ENCODE results near the gene SOX10. TPM values are rescaled to one million over a fixed set of nuclear protein-coding genes. Genes with fewer than 3 reads are reported as not detected.
A peak's percentile ranks its signal among the peaks of the same experiment; 100 is the strongest.

Gene SOX10
- total and polyA plus RNA-seq, 2 of the 13 experiments (the other 11 are each of a cell fraction or from before 2014, with no cell fraction given): not detected

GRCh38 chr22:37982151-37982785, 2.1 kb downstream of the SOX10 start:
- FAIRE-seq (no peak), ATAC-seq (peak; percentile 20), DNase-seq (ENCODE audit: low spot score) (no peak)
- H3K27me3 ChIP-seq (ENCODE audit: control insufficient read depth in 1 of 2, insufficient read depth in 2 of 2, low read length in 2 of 2): no peaks in the 10 kb centered on the region
- H3K36me3 ChIP-seq (replicated peaks in 1 of 2; ENCODE audit: control insufficient read depth in 1 of 2, insufficient read depth in 2 of 2, low read length in 2 of 2): no peaks in the 10 kb centered on the region
- H3K79me2 ChIP-seq (ENCODE audit: insufficient read depth, low read length): no peaks in the 10 kb centered on the region
- peak overlapping the region; percentile 63 for H3K4me2 ChIP-seq (ENCODE audit: low read depth, low read length)
- peak overlapping the region; percentile 34 for H3K27ac ChIP-seq (ENCODE audit: extremely low read length, insufficient read depth, low read length)
- peak; percentile 41; the same call in 1 of the 2 replicates for TF ChIP-seq CEBPB (IDR thresholded peaks at IDR 0.05; ENCODE audit: borderline replicate concordance, low read depth, low read length)
- no peak for TF ChIP-seq PAX8 (CRISPR knock-in tag; IDR thresholded peaks at IDR 0.05; ENCODE audit: borderline replicate concordance)
- BruUV-seq (replicated peaks): no TSS peak
- no peak overlapping the region for H2AFZ ChIP-seq (ENCODE audit: low read length)
- ChIA-PET POLR2A (interaction anchor here (1.0 to 1.6 kb wide), 3 partner anchors 12 to 138 kb away, joined by 3 to 4 read pairs (median 3); partner anchors contain the start of genes ANKRD54, C22orf23 and POLR2F), CTCF (ENCODE audit: low intra/inter-chr PET ratio, low total read pairs) (no interaction called here)
- intact Hi-C loops (cut with micrococcal nuclease; ENCODE audit: unreplicated experiment): no loop called here
- no peaks in the 10 kb centered on the region for H4K20me1 ChIP-seq (ENCODE audit: insufficient read depth, low read length)
- 37% methylated on average over 8 of the region's 8 CpGs for WGBS (ENCODE audit: low lambda C conversion rate)
- in situ Hi-C loops (cut with HindIII; ENCODE audit: extremely low pct_ligation_motif_present, low pct_unique_long_range_greater_than_20kb): no loop called here
- H3K4me1 ChIP-seq (ENCODE audit: insufficient read depth, low read length): peaks cover 39% of the 10 kb centered on the region
- H3K4me3 ChIP-seq (replicated peaks in 1 of 3; ENCODE audit: insufficient read depth in 1 of 3, low read depth in 2 of 3, low read length in 3 of 3): peak overlapping the region in 1 of 3 experiments; percentile 17; a peak in 1 of 6 replicates
- H3K9me3 ChIP-seq (ENCODE audit: low read length): no peaks in the 10 kb centered on the region
- no peak overlapping the region for H3K9ac ChIP-seq (ENCODE audit: insufficient read depth, low read depth, low read length)

GRCh38 chr22:37981282-37982011, 2.9 kb downstream of the SOX10 start:
- Histone ChIP-seq H3K4me2 (ENCODE audit: low read depth, low read length) (peak overlapping the region; percentile 63), H3K9ac (ENCODE audit: insufficient read depth, low read depth, low read length) (no peak overlapping the region), H3K79me2 (ENCODE audit: insufficient read depth, low read length) (no peaks in the 10 kb centered on the region), H3K36me3 (replicated peaks in 1 of 2; ENCODE audit: control insufficient read depth in 1 of 2, insufficient read depth in 2 of 2, low read length in 2 of 2) (no peaks in the 10 kb centered on the region), H3K4me3 (replicated peaks in 1 of 3; ENCODE audit: insufficient read depth in 1 of 3, low read depth in 2 of 3, low read length in 3 of 3) (peak overlapping the region in 1 of 3 experiments; percentile 17; a peak in 1 of 6 replicates), H3K27me3 (ENCODE audit: control insufficient read depth in 1 of 2, insufficient read depth in 2 of 2, low read length in 2 of 2) (no peaks in the 10 kb centered on the region), H4K20me1 (ENCODE audit: insufficient read depth, low read length) (no peaks in the 10 kb centered on the region), H3K9me3 (ENCODE audit: low read length) (no peaks in the 10 kb centered on the region), H2AFZ (ENCODE audit: low read length) (no peak overlapping the region), H3K27ac (ENCODE audit: extremely low read length, insufficient read depth, low read length) (peak overlapping the region; percentile 34), H3K4me1 (ENCODE audit: insufficient read depth, low read length) (peaks cover 39% of the 10 kb centered on the region)
- intact Hi-C loops (cut with micrococcal nuclease; ENCODE audit: unreplicated experiment) (no loop called here), in situ Hi-C loops (cut with HindIII; ENCODE audit: extremely low pct_ligation_motif_present, low pct_unique_long_range_greater_than_20kb) (no loop called here)
- 17% methylated on average over 3 of the region's 6 CpGs for WGBS (ENCODE audit: low lambda C conversion rate)
- DNase-seq (ENCODE audit: low spot score): peak; percentile 53
- POLR2A ChIA-PET: interaction anchor here (1.0 to 1.6 kb wide), 3 partner anchors 11 to 137 kb away, joined by 3 to 4 read pairs (median 3); partner anchors contain the start of genes ANKRD54, C22orf23 and POLR2F
- CTCF ChIA-PET (ENCODE audit: low intra/inter-chr PET ratio, low total read pairs): no interaction called here
- no TSS peak for BruUV-seq (replicated peaks)
- peak; percentile 78 for FAIRE-seq
- ATAC-seq: peak; percentile 83
- no peak for TF ChIP-seq SKIL (CRISPR knock-in tag; IDR thresholded peaks at IDR 0.05; ENCODE audit: borderline replicate concordance)
- TF ChIP-seq ZNF232 (CRISPR knock-in tag; IDR thresholded peaks at IDR 0.05; ENCODE audit: borderline replicate concordance): no peak
- no peak for TF ChIP-seq SNAPC5 (CRISPR knock-in tag; IDR thresholded peaks at IDR 0.05; ENCODE audit: borderline replicate concordance)
- TF ChIP-seq MTA1 (CRISPR knock-in tag; IDR thresholded peaks at IDR 0.05; ENCODE audit: borderline replicate concordance): peak; percentile 32; the same call in 1 of the 2 replicates
- TF ChIP-seq ZNF282 (IDR thresholded peaks at IDR 0.05; ENCODE audit: partially characterized antibody): no peak
- TF ChIP-seq MAFF (IDR thresholded peaks at IDR 0.05; ENCODE audit: low read depth, low read length): no peak
- TF ChIP-seq HNF4G (IDR thresholded peaks at IDR 0.05; ENCODE audit: borderline replicate concordance, low read depth, low read length): peak; percentile 68
- peak; percentile 65; the same call in 1 of the 2 replicates for TF ChIP-seq HNF4G (CRISPR knock-in tag; IDR thresholded peaks at IDR 0.05; ENCODE audit: borderline replicate concordance, low read depth)
- no peak for TF ChIP-seq POGZ (CRISPR knock-in tag; IDR thresholded peaks at IDR 0.05)
- no peak for TF ChIP-seq SIN3B (IDR thresholded peaks at IDR 0.05; ENCODE audit: low read length)
- TF ChIP-seq MEF2D (CRISPR knock-in tag; IDR thresholded peaks at IDR 0.05): peak; percentile 40; the same call in 1 of the 2 replicates
- TF ChIP-seq ZNF816 (CRISPR knock-in tag; IDR thresholded peaks at IDR 0.05; ENCODE audit: borderline replicate concordance): no peak
- TF ChIP-seq KDM5A (IDR thresholded peaks at IDR 0.05; ENCODE audit: borderline replicate concordance, low read length): no peak

Data from HepG2 (cell line).